ENCODE results near the gene SAMD10.
A peak's percentile ranks its signal among the peaks of the same experiment; 100 is the strongest.
"Not testable (repeated sequence)": the region's sequence is repeated elsewhere in the genome, so short reads cannot be mapped to it uniquely, and the experiment has no call there.

Gene SAMD10

GRCh38 chr20:63979557-63980316 lies at the start of gene SAMD10:
Gene SAMD10, minus strand, starts transcription at chr20:63979642. Its CDS starts 175 bp downstream, at chr20:63979467.
- DNase-seq = peak; percentile 87 to 92

GRCh38 chr20:64027981-64028685 lies 48.7 kb upstream of the SAMD10 start:
- no peak for DNase-seq

- no peak for DNase-seq
Measured at GRCh38 chr20:64025826-64026412, 46.5 kb upstream of the SAMD10 start.

GRCh38 chr20:64025101-64025825 lies 45.8 kb upstream of the SAMD10 start:
- DNase-seq = no peak

- no peak for DNase-seq
Measured at GRCh38 chr20:64024141-64024990, 44.9 kb upstream of the SAMD10 start.

- no peak for DNase-seq
Measured at GRCh38 chr20:64023361-64024140, 44.1 kb upstream of the SAMD10 start.

- no peak for DNase-seq
Measured at GRCh38 chr20:64022671-64023360, 43.4 kb upstream of the SAMD10 start.

- no peak for DNase-seq
Measured at GRCh38 chr20:64021124-64021975, 41.9 kb upstream of the SAMD10 start.

GRCh38 chr20:64015635-64016034 lies 36.2 kb upstream of the SAMD10 start:
- no peak for DNase-seq

- DNase-seq = not testable (repeated sequence)
Measured at GRCh38 chr20:64012385-64013154, 33.1 kb upstream of the SAMD10 start.

- no peak for DNase-seq
Measured at GRCh38 chr20:64011366-64011779, 31.9 kb upstream of the SAMD10 start.

- DNase-seq = no peak
Measured at GRCh38 chr20:64010711-64011237, 31.3 kb upstream of the SAMD10 start.

GRCh38 chr20:64009811-64010387 lies 30.5 kb upstream of the SAMD10 start:
- DNase-seq = peak; percentile 11 to 28

GRCh38 chr20:64006902-64007301 lies 27.5 kb upstream of the SAMD10 start:
- DNase-seq = no peak

- DNase-seq = no peak
Measured at GRCh38 chr20:64006490-64006889, 27.0 kb upstream of the SAMD10 start.

- no peak for DNase-seq
Measured at GRCh38 chr20:64005394-64005793, 26.0 kb upstream of the SAMD10 start.

- DNase-seq = no peak
Measured at GRCh38 chr20:64003960-64004725, 24.7 kb upstream of the SAMD10 start.

Measured in Kasumi-1 (cell line).